ENCODE results near the gene OR4B1.

GRCh38 chr11:48261600-48261999 lies 45.0 kb downstream of the OR4B1 start:
- TF ChIP-seq CTCF (conservative IDR thresholded peaks at IDR 0.05; ENCODE audit: low read depth, low read length): no peak
- TF ChIP-seq EZH2 (IDR thresholded peaks at IDR 0.05; ENCODE audit: low read length, unreplicated experiment): no peak
